GM21367 (cell line): ENCODE measurements around the gene TBXAS1.

ENCODE experiments used
- ATAC-seq: cut with Tn5 transposase; IDR thresholded peaks from one replicate; pipeline ENCODE4 v1.9.1; 2021; ENCODE audit not compliant: unreplicated experiment

TBXAS1 gene

DNA sequence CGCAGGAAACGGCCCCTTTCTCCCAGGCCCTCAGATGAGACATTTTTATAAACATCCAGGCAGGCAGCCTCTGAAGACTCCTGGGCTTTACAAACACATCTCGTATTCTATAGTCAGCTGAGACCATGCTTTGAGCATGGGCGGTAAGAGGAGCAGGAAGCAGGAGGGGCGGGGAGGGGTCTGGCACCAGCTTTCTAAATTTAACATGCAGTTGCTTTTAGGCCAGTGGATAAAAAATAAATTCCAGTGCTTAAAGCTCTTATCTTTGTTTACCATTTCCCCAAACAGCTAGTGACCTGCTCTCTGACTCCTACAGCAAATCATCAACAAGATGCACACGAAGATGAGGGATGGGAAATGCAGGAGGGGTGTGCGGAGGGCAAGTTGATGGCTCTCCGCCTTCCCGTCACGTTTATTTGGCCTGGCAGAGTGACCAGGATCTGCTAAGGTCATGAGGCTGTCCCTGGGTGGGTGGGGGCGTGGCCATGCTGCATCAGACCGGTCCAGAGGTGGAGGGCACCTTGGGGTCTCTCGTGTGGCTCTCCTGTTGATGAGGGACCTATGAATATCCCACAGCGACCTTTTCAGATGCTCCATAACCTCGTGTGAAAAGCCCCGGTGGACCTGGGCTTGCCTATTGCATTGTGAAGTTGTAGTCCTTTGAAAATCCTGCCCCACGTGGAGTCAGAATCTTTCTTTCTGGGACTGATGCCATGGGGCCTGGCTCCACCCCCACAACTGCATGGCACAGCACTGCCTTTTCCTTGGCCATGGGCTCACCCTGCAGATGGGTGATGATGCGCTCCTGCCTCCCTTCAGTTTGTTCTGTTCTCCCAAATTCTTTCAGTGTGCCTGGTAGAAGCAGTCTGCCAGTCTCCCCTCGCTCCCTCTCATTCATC is 166.2 kb downstream of the TBXAS1 start:
- ATAC-seq = no peak

DNA sequence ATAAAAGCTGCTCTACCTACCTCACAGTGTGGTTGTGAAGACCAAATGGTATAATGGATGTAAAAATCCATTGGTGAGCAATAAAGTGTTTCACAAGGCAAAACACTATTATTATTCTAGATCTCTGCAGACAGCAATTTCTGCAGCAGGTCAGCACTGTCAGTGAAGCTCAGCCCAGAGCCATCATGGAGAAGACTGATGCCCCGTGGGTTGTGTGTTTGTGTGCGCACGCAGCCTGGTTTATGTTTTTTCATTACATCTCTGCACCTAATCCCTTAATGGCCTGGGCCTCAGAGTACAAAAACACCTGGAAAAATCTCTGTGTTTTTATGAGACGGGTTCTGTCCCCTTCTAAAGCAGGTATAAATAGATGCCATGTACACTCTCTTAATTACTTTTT is 169.5 kb downstream of the TBXAS1 start:
- no peak for ATAC-seq

DNA sequence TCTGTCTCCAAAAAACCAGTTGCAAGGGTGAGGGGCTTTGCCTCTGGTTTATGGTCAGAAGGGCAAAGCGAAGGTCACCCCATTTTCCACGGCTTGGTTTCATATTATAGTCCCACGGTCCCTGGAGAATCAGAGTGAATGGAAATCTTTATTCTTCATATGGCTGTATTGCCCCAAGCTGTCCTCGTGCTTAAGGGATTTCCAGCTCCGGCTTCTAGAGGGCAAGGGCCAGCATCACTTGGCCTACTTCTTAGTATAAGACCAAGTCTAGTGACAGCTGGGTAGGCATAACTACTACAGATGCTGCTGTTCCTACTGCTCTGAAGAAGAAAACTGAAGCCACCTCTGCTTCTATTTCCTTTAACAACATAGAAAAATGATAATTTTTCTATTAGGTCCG is 170.5 kb downstream of the TBXAS1 start:
- no peak for ATAC-seq

DNA sequence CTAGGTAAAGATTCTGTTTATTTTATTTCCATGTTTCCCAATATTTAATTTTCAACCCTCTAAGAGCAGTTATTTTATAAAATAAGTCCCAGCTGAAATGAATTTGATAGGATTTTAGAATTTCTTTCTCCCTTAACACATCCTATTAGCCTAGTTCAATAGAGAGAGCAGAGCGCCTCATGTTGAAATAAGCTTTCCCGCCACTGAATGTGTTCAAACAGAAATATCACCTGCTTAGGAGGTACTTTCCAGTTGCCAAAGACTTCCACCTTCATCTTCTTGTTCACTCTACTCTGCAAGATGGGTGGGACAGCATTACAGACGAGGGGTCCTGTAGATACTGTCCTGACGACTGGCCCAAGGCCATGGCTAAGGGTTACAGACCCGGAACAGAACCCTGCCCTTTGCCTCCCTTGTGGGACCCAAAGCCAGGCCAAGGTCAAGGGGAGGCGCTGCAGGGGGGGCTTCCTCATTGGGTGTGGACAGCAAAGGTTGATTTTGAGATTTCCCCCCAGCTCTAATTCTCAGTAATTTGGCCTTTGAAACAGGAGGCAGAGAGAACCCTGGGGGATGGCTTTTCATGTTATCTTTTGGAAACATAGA is 171.7 kb downstream of the TBXAS1 start:
- ATAC-seq = no peak

DNA sequence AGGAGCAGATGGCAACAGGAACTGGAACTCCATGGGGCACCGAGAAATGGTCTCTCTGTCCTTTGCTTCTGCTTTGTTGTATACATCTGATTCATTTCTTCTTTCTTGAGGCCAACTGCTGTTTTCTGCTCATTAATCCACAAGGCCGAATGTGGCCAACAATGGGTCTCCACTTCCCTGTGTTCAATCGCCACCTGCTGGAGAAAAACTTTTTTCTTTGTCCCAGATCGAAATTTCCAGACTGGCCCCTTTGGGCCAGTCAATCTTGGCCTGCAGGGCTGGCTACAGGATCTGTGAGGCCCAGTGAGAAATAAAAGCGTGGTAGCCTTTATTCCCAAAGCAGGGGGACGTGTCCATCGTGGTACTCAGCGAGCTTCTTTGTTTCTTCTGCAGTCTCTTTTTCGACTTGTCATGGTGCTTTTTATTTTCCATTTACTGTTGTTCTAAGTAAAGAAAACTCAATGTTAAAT is 174.9 kb downstream of the TBXAS1 start:
- ATAC-seq = no peak

DNA sequence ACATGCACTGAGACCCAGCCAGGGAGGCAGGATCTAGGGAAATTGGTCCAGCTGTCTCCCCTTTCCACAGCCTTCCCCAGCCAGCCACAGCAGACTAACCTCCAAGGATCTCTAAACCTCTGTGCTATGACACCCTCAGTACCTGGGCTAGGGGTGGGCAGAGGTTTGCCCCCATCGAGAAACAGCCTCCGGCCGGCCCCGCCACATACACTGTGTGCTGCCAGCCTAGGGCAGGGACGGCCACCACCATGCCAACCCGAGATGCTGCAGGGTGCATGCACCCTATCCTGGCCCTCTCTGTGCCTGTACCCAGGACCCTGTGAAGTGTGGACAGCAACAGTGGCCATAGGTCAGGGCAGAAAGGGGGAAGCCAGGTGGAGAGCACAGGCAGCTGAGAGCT is 175.6 kb downstream of the TBXAS1 start:
- ATAC-seq = no peak

DNA sequence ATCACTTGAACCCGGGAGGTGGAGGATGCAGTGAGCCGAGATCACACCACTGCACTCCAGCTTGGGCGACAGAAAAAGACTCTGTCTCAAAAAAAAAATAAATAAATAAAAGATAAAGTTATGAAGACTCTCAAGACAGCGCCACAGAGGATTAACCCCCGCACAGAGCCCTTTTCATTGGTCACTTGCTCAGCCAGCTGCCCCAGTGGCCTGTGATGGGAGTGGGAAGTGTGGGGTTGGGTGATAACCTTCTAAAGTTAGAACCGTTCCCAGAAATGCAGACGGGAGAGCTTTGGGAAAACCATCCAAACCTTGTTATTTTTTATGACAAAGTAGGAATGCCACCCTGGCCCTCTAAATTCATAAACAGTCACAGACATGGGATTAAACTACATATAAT is 176.3 kb downstream of the TBXAS1 start:
- ATAC-seq = no peak

DNA sequence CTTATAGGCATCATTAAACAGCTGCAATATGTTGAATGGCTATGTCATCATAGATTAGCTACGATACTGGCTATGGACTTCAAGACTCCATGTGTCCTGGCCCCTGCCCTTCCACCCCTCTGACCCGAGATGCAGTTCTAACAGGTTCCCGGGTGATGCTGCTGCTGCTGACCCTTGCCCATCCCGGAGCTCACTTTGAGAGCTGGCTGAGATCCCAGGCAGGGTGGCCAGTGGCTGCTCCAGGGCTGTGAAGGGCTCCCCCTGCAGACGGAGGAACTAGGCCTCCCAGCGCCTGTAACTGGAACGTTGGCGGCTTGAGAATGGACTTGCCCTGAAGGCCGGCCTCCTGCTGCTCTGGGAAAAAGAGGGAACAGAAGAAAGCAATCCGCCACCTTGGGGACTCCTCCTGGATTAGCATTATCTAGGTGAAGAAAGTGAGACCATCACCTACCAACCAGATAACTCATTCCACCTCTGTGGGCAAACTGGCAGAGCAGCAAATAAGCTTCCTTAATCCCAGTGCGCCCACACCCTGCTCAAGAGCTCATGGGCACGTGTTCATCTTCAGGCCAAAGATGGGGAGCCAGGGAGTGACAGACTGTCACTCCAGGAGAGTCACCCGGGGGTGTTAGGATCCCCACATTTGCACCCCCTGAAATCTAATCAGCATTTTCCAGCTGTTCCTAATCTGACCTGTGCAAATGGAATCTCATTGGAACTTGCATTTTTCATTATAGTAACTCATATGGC is 176.9 kb downstream of the TBXAS1 start:
- ATAC-seq = no peak

DNA sequence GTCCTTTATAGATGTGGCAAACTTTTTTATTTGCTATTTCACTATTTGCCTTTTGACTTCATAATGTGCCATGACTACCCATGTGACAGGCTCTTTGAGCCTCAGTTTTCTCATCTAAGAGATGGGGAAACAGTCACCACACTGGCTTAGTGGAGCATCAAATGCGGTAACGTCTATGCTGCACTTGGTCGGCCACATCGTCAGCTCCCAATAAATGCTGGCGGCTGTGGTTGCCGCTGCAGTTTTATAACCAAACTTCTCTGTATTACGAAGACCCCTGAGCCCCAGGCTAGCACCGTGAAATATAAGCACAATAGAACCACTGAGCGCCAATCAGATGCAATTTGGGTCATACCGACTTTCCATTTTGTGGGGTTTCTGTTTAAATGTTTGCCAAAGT is 177.5 kb downstream of the TBXAS1 start:
- ATAC-seq = no peak

DNA sequence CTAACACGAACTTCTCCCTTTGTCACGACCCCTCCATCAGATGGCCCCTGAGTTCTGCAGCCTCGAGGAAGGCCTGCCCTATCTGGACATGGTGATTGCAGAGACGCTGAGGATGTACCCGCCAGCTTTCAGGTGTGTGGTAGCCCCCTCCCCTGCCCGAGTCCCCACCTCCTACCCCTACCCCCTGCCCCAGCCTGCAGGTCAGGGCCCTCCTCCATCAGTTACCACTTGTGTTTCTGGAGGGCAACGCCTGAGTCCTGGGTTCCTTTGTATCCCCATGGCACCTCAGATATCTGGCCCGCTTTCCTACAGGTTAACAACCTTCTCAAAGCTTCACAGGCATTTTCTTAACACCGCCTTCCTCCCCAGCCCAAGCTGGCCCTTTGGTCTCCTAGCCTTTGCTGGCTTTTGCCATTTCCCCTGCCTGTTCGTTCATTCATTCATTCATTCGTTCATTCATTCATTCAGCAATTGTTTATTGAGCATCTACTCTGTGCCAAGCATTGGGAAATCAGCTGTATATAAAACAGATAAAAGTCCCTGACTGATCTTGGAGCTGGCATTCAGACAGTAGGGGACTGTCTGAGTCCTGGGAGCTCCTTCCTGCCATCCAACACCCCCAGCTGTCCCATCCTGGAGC is 178.1 kb downstream of the TBXAS1 start:
- ATAC-seq = no peak

DNA sequence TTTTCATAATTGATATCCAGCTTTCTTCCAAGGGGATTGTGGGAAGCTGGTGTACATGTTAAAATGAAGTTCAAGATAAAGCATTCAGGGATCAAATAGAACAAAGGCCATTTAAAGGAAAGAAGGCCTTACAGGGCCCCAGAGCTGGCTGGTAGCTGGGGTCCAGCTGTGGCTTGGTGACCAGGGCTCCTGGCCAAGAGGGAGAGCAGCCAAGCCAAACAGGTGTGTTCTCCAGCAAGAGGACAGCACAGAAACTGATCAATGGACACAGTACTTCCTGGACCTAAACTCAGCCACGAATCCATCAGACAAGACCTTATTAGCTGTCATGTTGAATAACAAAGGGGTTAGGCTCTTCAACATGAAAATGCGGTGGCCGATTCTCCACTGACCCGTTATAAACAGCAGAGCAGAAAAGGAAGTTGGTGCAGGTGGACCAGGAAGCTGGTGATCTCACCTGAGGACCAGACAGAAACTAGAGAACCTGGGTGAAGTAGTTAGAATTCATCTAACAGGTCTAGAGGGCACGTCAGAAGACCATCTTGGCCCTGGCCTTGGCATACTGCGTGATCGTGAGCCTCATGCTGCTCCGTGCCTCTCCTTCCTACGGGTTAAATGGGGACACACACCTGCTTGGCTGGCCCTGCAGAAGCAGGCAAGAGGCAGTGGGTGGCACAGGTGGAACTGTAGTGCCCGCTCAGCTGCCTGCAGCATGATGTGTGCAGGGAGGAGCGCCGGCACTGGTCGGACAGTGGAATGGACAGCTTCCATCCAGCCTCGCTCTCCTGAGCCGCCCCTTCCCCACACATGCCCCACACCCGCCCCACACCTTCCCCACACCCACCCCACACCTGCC is 179.9 kb downstream of the TBXAS1 start:
- ATAC-seq = no peak

DNA sequence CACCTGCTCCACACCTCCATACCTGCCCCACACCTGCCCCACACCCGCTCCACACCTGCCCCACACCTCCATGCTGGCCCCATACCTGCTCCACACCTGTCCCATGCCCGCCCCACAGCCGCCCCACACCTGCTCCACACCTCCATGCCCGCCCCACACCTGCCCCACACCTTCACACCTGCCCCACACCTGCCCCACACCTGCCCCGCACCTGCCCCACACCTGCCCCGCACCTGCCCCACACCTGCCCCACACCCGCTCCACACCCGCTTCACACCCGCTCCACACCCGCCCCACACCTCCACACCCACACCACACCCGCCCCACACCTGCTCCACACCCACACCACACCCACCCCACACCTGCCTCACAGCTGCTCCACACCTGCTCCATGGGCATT is 180.7 kb downstream of the TBXAS1 start:
- no peak for ATAC-seq

DNA sequence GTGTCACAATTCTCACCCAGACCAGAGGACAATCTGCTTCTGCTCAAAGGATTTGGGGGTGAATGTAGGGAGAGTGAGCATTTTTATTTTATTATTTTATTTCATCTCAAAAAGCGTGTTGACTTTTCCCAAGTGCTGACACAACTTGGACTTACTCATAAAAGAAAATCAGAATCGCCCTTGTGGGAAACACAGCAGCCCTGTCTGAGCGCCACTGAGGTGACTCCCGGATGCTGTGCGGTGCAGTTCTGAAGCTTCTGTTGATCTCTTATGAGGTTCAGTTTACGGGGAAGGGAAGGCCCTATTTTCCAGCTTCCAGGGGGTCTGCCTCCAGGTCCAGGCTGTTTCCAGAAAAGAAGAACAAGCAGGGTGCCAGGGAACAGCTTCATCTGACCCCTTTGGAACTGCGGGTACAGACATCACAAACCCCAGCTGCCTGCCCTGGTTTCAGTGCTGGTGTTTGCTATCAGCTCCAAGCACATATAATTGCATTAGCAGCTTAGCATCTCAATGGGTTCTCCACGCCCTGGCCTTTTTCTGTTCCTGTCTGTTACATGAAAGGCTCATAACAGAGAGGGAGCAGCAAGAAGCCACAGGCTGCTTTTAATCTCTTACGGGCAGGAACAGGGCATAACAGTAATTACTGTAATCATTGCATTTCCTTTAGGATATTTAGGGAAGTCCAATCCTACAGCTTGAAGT is 181.3 kb downstream of the TBXAS1 start:
- ATAC-seq = no peak

DNA sequence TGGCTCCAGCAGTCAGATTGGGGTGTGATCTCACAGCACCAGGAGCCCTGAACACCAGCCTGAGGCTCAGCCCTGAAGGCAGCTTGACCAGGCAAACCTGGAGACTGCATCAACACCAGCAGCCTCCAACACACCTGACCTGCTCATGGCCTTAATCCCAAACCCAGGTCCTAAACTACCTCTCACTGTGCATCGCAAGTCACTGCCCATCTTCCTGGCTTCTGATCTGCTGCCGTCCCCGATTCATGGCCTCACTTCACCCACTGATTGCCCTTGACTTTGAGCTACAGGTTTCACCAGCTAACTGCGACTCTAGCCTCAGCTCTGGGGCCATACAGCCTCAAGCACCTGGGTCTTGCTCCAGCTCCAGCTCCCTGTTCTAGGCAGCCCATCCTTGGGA is 184.6 kb downstream of the TBXAS1 start:
- ATAC-seq = no peak

DNA sequence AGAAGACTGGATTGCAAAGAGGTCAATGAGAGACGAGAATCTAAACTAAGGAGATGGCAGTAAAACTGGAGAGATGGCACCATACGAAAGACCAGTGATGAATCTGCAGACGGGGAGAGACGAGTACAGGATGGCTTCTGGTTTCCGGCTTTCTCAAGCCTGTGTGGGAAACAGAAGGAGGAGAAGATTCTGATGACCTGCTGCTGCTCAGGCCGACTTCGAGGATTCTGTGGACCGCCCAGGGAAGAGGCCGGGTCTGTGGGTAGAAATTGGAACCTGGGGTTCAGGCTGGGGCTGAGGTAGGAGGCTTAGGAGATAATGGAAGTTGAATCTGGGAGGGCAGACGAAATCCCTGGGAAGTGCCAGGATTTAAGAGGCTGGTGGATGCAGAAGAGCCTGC is 185.1 kb downstream of the TBXAS1 start:
- no peak for ATAC-seq

DNA sequence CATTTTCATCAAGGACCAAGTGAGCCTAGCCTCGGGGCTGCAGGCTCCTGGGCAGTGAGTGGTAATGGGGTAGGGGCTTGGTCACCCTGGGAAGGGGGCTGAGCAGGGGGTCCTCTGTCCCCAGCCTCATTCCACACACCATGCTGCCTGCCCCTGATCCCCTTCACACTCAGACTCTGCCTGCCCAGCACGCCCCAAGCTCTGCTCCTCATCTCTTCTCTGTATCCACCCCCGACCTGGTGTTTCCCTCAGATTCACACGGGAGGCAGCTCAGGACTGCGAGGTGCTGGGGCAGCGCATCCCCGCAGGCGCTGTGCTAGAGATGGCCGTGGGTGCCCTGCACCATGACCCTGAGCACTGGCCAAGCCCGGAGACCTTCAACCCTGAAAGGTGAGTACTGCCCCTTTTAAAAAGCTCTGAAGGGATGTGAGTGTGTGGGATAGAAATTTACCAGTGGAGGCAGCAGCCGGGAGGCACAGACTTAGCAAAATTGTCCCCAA is 186.5 kb downstream of the TBXAS1 start:
- ATAC-seq = no peak

DNA sequence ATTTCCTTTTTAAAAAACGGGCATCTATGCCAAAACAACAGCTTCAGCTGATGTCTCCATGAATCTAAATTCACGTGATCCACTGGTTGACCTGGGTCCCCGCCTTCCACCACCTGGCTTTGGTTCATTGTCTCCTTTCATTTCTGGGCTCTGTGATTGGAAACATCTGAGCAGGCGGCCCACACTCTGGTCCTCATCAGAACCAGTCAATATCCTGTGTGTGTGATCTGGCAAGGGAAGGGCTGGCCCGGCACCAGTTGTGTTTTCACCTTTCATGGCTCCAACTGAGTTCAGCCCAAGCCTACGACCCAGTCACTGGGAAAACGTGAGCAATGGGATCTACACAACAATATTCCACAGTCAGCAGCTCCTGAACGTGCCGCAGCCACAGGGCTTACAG is 187.5 kb downstream of the TBXAS1 start:
- no peak for ATAC-seq

DNA sequence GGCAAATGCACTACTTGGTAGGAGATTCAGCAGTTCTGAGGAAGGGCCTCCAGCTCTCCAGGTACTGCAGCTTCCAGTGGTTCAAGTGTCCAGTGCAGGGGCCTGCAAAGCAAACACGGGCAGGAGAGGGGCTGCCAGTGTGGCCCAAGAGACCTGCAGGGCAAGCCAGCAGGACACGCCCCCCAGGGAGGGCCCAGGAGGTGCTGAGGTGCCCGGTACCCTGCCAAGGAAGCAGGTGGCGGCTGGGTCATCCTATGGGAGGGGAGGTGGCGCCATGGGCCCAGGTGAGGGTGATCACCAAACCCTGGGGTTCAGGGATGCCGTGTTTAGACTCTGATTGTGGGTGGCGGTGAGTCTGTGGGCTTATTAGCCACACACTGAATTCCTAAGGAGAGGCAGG is 188.0 kb downstream of the TBXAS1 start:
- no peak for ATAC-seq

DNA sequence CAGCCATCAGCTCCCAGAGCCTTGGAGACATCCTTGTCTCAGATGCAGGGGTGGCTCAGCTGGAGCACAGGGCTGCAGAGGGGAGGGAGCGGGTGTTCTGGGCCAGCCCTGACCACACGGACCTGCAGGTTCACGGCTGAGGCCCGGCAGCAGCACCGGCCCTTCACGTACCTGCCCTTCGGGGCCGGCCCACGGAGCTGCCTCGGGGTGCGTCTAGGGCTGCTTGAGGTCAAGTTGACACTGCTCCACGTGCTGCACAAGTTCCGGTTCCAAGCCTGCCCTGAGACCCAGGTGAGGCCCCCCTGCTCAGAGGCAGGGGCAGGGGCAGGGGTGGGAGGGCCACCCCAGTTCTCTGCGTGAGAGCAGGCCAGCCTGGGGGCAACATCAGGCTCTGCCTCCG is 188.5 kb downstream of the TBXAS1 start:
- ATAC-seq = no peak
